Measurements from ENCODE around the gene RASGRP4. TPM values are rescaled to one million over a fixed set of nuclear protein-coding genes. Genes with fewer than 3 reads are reported as not detected.

The RASGRP4 gene
- total RNA-seq, 1 experiment from 2014 or later: not detected

DNA sequence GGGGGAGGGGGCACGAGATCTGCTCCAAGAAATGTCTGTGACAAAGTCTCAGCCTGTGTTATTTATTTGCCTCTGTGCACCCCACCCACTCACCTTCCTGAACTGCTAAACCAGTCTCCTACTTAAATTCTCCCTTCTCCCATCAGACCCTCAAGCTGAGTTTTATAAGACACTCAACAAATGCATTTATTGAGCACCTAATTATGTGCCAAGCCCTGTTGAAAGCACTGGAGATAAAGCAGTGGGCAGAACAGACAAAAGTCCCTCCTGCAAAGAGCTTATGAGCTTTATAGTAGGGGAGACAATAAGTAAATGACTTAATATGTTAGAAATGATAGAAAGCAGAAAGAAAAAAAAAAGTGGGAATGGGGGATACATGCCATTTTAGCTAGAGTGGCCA is 26.5 kb downstream of the RASGRP4 start:
- H3K36me3 ChIP-seq (ENCODE audit: control insufficient read depth in 1 of 2, insufficient read depth in 2 of 2, low read length in 2 of 2): no peaks in the 10 kb centered on the region; a peak in 1 of 4 replicates
- no peak overlapping the region for H3K4me3 ChIP-seq (replicated peaks in 1 of 2; ENCODE audit: low read depth in 1 of 2, low read length in 2 of 2)
- DNase-seq (ENCODE audit: low read depth, low spot score) (no peak), ATAC-seq (no peak)
- no TSS peak for BruUV-seq (replicated peaks)
- H3K27ac ChIP-seq (ENCODE audit: low read depth, low read length): no peak overlapping the region
- RAD21 ChIA-PET (ENCODE audit: low non-redundant PET in 1 of 2, low total read pairs in 2 of 2, uncharacterized antibody in 2 of 2, unreplicated experiment in 2 of 2): no interaction called here
- H3K9me3 ChIP-seq (ENCODE audit: control insufficient read depth in 1 of 2, insufficient read depth in 1 of 2, low read depth in 1 of 2, low read length in 2 of 2): no peaks in the 10 kb centered on the region
- no peak overlapping the region for H3K9ac ChIP-seq (ENCODE audit: low read length)
- H4K20me1 ChIP-seq (ENCODE audit: insufficient read depth): no peaks in the 10 kb centered on the region
- no peaks in the 10 kb centered on the region for H3K27me3 ChIP-seq (ENCODE audit: insufficient read depth, low read length)
- TF ChIP-seq JUND (IDR thresholded peaks at IDR 0.05) (no peak), SIN3A (IDR thresholded peaks at IDR 0.05; ENCODE audit: low read depth) (no peak), FOSL1 (IDR thresholded peaks at IDR 0.05; ENCODE audit: low read depth) (no peak), RAD21 (IDR thresholded peaks at IDR 0.05; ENCODE audit: low read depth) (no peak), ZFX (IDR thresholded peaks at IDR 0.05) (no peak), CBX3 (IDR thresholded peaks at IDR 0.05; ENCODE audit: low read depth) (no peak), CEBPB (IDR thresholded peaks at IDR 0.05; ENCODE audit: low read depth) (no peak), ELF1 (IDR thresholded peaks at IDR 0.05; ENCODE audit: borderline replicate concordance, low read depth) (no peak), EZH2phosphoT487 (IDR thresholded peaks at IDR 0.05; ENCODE audit: borderline replicate concordance) (no peak), YY1 (IDR thresholded peaks at IDR 0.05; ENCODE audit: extremely low read depth, insufficient replicate concordance, low read depth, low read length) (no peak), SP1 (IDR thresholded peaks at IDR 0.05; ENCODE audit: low read depth) (no peak), ZNF274 (IDR thresholded peaks at IDR 0.05; ENCODE audit: low read depth, low read length) (no peak)
- TF ChIP-seq, protein P1, sequence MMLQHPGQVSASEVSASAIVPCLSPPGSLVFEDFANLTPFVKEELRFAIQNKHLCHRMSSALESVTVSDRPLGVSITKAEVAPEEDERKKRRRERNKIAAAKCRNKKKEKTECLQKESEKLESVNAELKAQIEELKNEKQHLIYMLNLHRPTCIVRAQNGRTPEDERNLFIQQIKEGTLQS (IDR thresholded peaks at IDR 0.05): no peak
- TF ChIP-seq, protein P2, sequence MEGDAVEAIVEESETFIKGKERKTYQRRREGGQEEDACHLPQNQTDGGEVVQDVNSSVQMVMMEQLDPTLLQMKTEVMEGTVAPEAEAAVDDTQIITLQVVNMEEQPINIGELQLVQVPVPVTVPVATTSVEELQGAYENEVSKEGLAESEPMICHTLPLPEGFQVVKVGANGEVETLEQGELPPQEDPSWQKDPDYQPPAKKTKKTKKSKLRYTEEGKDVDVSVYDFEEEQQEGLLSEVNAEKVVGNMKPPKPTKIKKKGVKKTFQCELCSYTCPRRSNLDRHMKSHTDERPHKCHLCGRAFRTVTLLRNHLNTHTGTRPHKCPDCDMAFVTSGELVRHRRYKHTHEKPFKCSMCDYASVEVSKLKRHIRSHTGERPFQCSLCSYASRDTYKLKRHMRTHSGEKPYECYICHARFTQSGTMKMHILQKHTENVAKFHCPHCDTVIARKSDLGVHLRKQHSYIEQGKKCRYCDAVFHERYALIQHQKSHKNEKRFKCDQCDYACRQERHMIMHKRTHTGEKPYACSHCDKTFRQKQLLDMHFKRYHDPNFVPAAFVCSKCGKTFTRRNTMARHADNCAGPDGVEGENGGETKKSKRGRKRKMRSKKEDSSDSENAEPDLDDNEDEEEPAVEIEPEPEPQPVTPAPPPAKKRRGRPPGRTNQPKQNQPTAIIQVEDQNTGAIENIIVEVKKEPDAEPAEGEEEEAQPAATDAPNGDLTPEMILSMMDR (IDR thresholded peaks at IDR 0.05 in 2 of 3, conservative IDR thresholded peaks at IDR 0.05 in 1 of 3; ENCODE audit: borderline replicate concordance in 1 of 3, insufficient read depth in 1 of 3, low read depth in 2 of 3, low read length in 2 of 3): no peak
- TF ChIP-seq, protein P3, sequence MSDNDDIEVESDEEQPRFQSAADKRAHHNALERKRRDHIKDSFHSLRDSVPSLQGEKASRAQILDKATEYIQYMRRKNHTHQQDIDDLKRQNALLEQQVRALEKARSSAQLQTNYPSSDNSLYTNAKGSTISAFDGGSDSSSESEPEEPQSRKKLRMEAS (IDR thresholded peaks at IDR 0.05): no peak
- CTCF ChIA-PET: no interaction called here
- no peak overlapping the region for H2AFZ ChIP-seq (ENCODE audit: low read depth, low read length, poor library complexity, severe bottlenecking)
- H3K4me1 ChIP-seq (ENCODE audit: control insufficient read depth in 1 of 2, insufficient read depth in 2 of 2, low read length in 2 of 2): peaks cover 8 to 17% of the 10 kb centered on the region in 2 experiments; a peak in 3 of 4 replicates
- intact Hi-C loops (cut with micrococcal nuclease): no loop called here
- H3K79me2 ChIP-seq (ENCODE audit: insufficient read depth, low read length): peaks cover 9% of the 10 kb centered on the region; the same call in 1 of the 2 replicates
- H3K9me2 ChIP-seq (ENCODE audit: insufficient read depth): no peaks in the 10 kb centered on the region
- H3K4me2 ChIP-seq (ENCODE audit: low read length): no peak overlapping the region
- POLR2A ChIA-PET: interaction anchor here (0.8 to 1.4 kb wide), 2 partner anchors 11 to 12 kb away, joined by 4 to 5 read pairs; partner anchors contain the start of gene GGN

Data from HCT116 (cell line).